IMR-90 (cell line): ENCODE measurements around the gene SYNM.

Experiments used
- CTCF ChIP-seq: conservative IDR thresholded peaks from 2 replicates; pipeline ENCODE4 v1.5.1; 2012; ENCODE audit warnings: mild to moderate bottlenecking, low read depth, low read length, improper control_type of control experiment
- SMC3 ChIP-seq: fragments of 150-350 bp; IDR thresholded peaks from 2 replicates; pipeline ENCODE4 v1.6.1; 2016; ENCODE audit warnings: low read depth, mild to moderate bottlenecking, antibody characterized with exemption, low read length, moderate library complexity

DNA sequence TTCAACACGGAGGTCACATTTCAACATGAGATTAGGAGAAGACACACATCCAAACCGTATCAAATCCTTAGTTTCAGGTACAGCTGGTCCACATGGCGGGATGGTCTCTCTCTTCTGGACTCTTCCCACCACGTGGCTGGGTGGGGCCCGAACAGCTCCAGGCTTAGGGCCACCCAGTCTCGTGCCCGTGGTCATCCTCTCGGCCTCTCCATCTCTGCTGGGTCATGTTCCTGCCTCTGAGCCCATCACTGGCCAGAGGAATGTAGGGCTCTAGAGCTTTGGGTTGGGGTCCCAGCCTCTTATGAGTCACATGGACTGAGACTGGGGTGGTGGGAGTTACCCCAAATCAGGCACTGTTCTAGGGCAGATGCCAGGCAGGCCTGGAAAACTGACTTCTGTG is 12.2 kb downstream of the SYNM start:
- TF ChIP-seq CTCF (no peak), SMC3 (no peak)
